ENCODE data around the gene KCNH2. TPM values are rescaled to one million over a fixed set of nuclear protein-coding genes. Genes with fewer than 3 reads are reported as not detected.

KCNH2 gene
- total and polyA plus RNA-seq, 2 of the 8 experiments (the other 6 are each of a cell fraction or from before 2014, with no cell fraction given), result 8.0 to 15.0 TPM

DNA sequence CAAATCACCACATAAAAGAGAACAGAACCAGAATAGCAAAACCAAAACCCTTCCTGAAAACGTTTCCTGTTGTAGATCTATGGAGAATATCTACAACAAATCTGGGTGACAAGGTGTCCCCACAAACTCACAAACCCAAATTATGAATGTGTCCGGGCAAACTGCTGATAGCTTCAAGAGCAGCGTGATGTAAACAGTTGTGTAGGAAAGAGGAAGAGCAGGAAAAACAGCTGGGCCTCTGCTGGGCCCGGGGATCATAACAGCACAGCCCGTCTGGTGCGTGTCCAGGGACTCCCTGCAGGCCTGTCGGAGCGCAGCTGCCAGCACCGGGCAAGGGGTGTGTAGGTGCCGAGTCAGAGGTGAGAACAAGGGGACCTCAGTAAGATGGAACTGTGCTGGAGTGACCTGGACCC, 53.7 kb downstream of the KCNH2 start (continued):
- TF ChIP-seq SP1 (IDR thresholded peaks at IDR 0.05; ENCODE audit: low read depth, low read length) (no peak), KDM1A (IDR thresholded peaks at IDR 0.05; ENCODE audit: borderline replicate concordance, low read length) (no peak), JUND (IDR thresholded peaks at IDR 0.05; ENCODE audit: low read length) (no peak)
- TF ChIP-seq, protein P1, sequence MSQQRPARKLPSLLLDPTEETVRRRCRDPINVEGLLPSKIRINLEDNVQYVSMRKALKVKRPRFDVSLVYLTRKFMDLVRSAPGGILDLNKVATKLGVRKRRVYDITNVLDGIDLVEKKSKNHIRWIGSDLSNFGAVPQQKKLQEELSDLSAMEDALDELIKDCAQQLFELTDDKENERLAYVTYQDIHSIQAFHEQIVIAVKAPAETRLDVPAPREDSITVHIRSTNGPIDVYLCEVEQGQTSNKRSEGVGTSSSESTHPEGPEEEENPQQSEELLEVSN (IDR thresholded peaks at IDR 0.05), result no peak

All from H1 (cell line).